Neural crest cell (in vitro differentiated cells): Measurements from ENCODE around the gene STN1. TPM values are rescaled to one million over a fixed set of nuclear protein-coding genes. Genes with fewer than 3 reads are reported as not detected.

Experiments used
- DNase-seq: peaks from one replicate; pipeline ENCODE4 v3.0.0; 2021; ENCODE audit warnings: low read depth, mixed read lengths, low spot score
- H3K27ac Mint-ChIP-seq: one replicate; pipeline ENCODE4 v1.8.0; 2021; ENCODE audit warnings: mild to moderate bottlenecking, mixed read lengths; ENCODE audit not compliant: unreplicated experiment
- H3K27me3 Mint-ChIP-seq: 2 replicates; pipeline ENCODE4 v1.8.0; 2021; ENCODE audit warnings: low read depth, mild to moderate bottlenecking, mixed read lengths
- H3K36me3 Mint-ChIP-seq: 2 replicates; pipeline ENCODE4 v1.8.0; 2021; ENCODE audit warnings: low read depth, mild to moderate bottlenecking, mixed read lengths
- H3K4me1 Mint-ChIP-seq: 2 replicates; pipeline ENCODE4 v1.8.0; 2021; ENCODE audit warnings: mixed read lengths
- H3K4me3 Mint-ChIP-seq: one replicate; pipeline ENCODE4 v1.8.0; 2021; ENCODE audit warnings: mild to moderate bottlenecking, mixed read lengths
- H3K9me3 Mint-ChIP-seq: 2 replicates; pipeline ENCODE4 v1.8.0; 2021; ENCODE audit warnings: mixed read lengths
- CTCF ChIP-seq: fragments of 200-600 bp; sonication (generic); conservative IDR thresholded peaks from 2 replicates; pipeline ENCODE4 v1.5.0; 2021; ENCODE audit warnings: antibody characterized with exemption, mild to moderate bottlenecking
- total RNA-seq: library from RNA; stranded (reverse); gene quantifications from 2 replicates; pipeline ENCODE4 v1.2.1, GENCODE V29; 2021

STN1 gene
- total RNA-seq, 1 donor from 2014 or later, result 11.9 TPM

GRCh38 chr10:103885617-103886016 is 32.4 kb downstream of the STN1 start:
- no peak for TF ChIP-seq CTCF
- H3K36me3 Mint-ChIP-seq, result peaks cover 6% of the 10 kb centered on the region
- H3K4me3 Mint-ChIP-seq, result no peak overlapping the region
- DNase-seq, result no peak
- H3K9me3 Mint-ChIP-seq, result no peaks in the 10 kb centered on the region
- H3K27me3 Mint-ChIP-seq, result no peaks in the 10 kb centered on the region
- no peaks in the 10 kb centered on the region for H3K4me1 Mint-ChIP-seq
- no peak overlapping the region for H3K27ac Mint-ChIP-seq

GRCh38 chr10:103884681-103885139 is 33.3 kb downstream of the STN1 start:
- peak; percentile 63 for DNase-seq
- Mint-ChIP-seq H3K36me3 (peaks cover 6% of the 10 kb centered on the region), H3K4me3 (no peak overlapping the region), H3K9me3 (no peaks in the 10 kb centered on the region), H3K4me1 (no peaks in the 10 kb centered on the region), H3K27me3 (no peaks in the 10 kb centered on the region), H3K27ac (no peak overlapping the region)
- TF ChIP-seq CTCF, result peak; percentile 81

- no peaks in the 10 kb centered on the region for H3K4me1 Mint-ChIP-seq
- no peak for TF ChIP-seq CTCF
- H3K4me3 Mint-ChIP-seq, result no peak overlapping the region
- no peaks in the 10 kb centered on the region for H3K27me3 Mint-ChIP-seq
- H3K27ac Mint-ChIP-seq, result peak overlapping the region; percentile 19
- peaks cover 6% of the 10 kb centered on the region for H3K36me3 Mint-ChIP-seq
- DNase-seq, result no peak
- no peaks in the 10 kb centered on the region for H3K9me3 Mint-ChIP-seq
Observed at GRCh38 chr10:103882285-103883007, 35.5 kb downstream of the STN1 start.

GRCh38 chr10:103881416-103882284 is 36.3 kb downstream of the STN1 start:
- DNase-seq, result no peak
- Mint-ChIP-seq H3K36me3 (peaks cover 6% of the 10 kb centered on the region), H3K27me3 (no peaks in the 10 kb centered on the region), H3K9me3 (no peaks in the 10 kb centered on the region), H3K4me1 (no peaks in the 10 kb centered on the region), H3K4me3 (no peak overlapping the region), H3K27ac (peak overlapping the region; percentile 19)
- TF ChIP-seq CTCF, result no peak

GRCh38 chr10:103879831-103880230 is 38.2 kb downstream of the STN1 start:
- no peak overlapping the region for H3K4me3 Mint-ChIP-seq
- H3K4me1 Mint-ChIP-seq, result no peaks in the 10 kb centered on the region
- H3K27me3 Mint-ChIP-seq, result no peaks in the 10 kb centered on the region
- no peak for TF ChIP-seq CTCF
- peak overlapping the region; percentile 16 for H3K27ac Mint-ChIP-seq
- no peaks in the 10 kb centered on the region for H3K9me3 Mint-ChIP-seq
- peaks cover 6% of the 10 kb centered on the region for H3K36me3 Mint-ChIP-seq
- DNase-seq, result no peak
